ENCODE data around the gene BORCS6. TPM values are rescaled to one million over a fixed set of nuclear protein-coding genes. Genes with fewer than 3 reads are reported as not detected.

Gene BORCS6
- total RNA-seq, 1 donor from 2014 or later = 8.5 TPM

- ATAC-seq (ENCODE audit: poor library complexity) (no peak), DNase-seq (peak; percentile 23)
- intact Hi-C loops (cut with DNase I) = loop anchor here (5.0 kb wide), 1 partner anchor 38 kb away; the partner anchor contains the start of gene HES7
These were observed 29.2 kb downstream of the BORCS6 start for GRCh38 chr17:8160741-8161221.

- no peak for ATAC-seq (ENCODE audit: poor library complexity)
- intact Hi-C loops (cut with DNase I) = loop anchor here (5.0 kb wide), 1 partner anchor 38 kb away; the partner anchor contains the start of gene HES7
- DNase-seq = no peak
These were observed 29.8 kb downstream of the BORCS6 start for GRCh38 chr17:8160224-8160577.

DNA sequence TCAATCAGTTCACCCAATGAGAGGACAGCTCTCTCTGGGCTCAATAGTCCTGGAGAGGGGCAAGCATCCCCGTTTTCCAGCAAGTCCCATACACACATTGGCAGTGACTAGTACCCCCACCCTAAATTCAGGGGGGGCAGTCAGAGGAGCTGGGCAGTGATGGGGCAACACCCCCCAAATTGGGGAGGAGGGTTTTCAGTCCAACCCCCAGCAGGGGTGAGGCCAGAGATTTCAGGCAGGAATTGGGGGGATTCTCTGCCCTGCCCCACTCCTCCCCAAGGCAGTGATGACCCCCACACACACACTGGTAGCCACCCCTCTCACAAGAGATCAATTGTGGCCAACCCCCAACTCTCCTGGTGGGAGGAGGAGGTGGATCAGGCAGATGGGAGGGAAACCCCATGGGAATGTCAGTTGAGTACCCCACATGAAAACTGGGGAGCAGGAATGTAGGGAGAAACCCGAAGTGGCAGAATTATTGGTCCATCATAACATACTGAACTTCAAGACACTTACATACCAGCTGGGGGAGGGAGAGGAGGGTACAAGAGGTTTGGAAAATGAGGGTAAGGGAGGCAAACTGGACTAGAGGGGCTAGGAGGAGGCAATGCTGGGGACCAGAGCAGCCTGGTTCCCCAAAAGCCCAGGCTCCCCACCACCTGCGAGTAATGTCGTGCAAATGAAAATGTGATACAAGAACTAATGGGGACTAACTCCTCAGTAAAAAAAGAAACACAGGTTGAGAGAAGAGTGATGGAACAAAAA is 30.3 kb downstream of the BORCS6 start:
- intact Hi-C loops (cut with DNase I) = loop anchor here (5.0 kb wide), 1 partner anchor 37 kb away; the partner anchor contains the start of gene HES7
- ATAC-seq (ENCODE audit: poor library complexity) (no peak), DNase-seq (peak; percentile 11)

DNA sequence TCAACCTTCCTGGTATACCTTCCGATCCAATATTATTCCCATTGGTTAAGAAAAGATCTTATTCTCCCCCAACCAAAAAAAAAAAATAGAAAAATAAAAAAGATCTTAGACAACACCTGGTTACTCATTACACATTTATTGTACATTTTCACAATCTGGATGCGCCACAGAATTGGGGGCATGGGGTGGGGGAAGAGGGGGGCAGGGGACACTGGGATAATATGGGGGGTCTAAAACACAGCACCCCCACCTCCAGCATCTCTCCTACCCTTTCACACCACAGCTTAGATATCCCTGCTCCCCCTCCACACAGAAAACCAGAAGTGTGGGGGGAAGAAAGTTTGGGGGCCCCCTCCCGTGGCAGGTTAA is 31.0 kb downstream of the BORCS6 start:
- ATAC-seq (ENCODE audit: poor library complexity) (no peak), DNase-seq (no peak)
- intact Hi-C loops (cut with DNase I) = no loop called here

- ATAC-seq (ENCODE audit: poor library complexity) (peak; percentile 8), DNase-seq (peak; percentile 95)
- intact Hi-C loops (cut with DNase I) = no loop called here
These were observed 31.5 kb downstream of the BORCS6 start for GRCh38 chr17:8158267-8159031.

DNA sequence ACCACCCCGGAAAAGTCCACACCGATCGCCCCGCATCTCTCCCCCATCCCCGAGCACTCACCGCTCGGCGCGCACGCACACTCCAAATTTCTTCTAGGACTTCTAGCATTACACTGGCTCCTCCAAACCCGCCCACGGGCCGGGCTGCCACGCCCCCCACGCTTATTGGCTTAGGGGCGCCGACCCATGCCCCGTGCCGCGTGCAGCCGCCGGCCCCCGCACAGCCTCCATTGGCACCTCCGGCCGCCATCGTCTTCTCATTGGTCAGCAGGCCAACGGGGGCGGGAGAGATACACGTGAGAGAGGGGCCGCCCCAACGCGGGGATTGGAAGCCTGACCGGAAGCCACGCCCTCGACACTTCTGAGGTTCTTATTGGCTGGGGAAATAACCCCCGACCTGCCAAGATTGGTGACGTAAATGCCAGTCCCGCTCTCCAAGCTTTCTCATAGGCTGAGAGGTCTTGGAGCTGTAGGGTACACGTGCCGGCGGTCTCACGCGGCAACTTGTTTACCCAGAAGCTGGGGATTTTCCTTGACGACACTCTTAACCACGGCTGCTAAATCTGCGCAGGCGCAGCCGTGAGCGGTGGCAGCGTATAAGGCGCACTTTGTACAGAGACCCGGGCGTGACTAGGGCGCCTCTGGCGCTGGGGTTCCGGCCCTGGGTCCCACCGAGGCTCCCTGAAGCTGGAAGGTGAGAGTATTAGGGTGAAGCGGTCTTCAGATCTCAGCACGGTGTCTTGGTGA is 33.6 kb downstream of the BORCS6 start:
- intact Hi-C loops (cut with DNase I) = no loop called here
- DNase-seq = peak; percentile 100
- peak; percentile 63 for ATAC-seq (ENCODE audit: poor library complexity)

- DNase-seq (no peak), ATAC-seq (ENCODE audit: poor library complexity) (no peak)
- intact Hi-C loops (cut with DNase I) = no loop called here
These were observed 34.1 kb downstream of the BORCS6 start for GRCh38 chr17:8155996-8156245.

GRCh38 chr17:8155231-8155995 is 34.6 kb downstream of the BORCS6 start:
- ATAC-seq (ENCODE audit: poor library complexity) = no peak
- DNase-seq = peak; percentile 37
- intact Hi-C loops (cut with DNase I) = no loop called here

GRCh38 chr17:8154608-8155155 is 35.3 kb downstream of the BORCS6 start:
- ATAC-seq (ENCODE audit: poor library complexity) (no peak), DNase-seq (no peak)
- intact Hi-C loops (cut with DNase I) = no loop called here

DNA sequence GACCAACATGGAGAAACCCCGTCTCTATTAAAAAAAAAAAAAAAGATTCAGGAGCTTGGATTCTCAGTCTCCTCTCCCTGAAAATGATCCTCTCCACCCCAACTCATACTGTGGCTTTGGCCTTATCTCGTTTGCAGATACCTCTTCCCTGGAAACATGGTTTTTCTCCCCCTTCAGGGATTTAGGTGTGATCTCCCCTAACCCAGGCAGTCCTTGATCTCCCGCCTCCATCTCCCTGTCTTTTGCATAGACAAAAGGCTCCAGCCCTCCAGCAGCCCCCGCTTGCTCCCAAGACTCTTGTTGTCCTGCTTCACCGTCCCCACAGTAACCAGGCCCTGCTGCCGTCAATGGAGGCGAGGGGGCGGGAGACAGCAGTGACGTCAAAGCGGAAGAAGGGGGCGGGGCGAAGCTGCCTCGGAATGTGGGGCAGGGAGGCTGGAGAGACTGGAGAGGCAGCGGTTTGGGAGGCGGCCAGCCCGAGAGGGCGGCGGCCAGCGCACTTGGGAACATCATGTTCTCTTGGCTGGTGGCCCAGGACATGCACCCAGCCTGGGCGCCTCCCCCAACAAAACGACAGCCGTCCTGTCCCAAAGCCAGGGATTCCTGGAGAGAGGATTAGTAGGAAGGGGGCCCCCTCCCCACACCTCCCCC is 35.9 kb downstream of the BORCS6 start:
- intact Hi-C loops (cut with DNase I) = no loop called here

GRCh38 chr17:8153525-8153956 is 36.4 kb downstream of the BORCS6 start:
- intact Hi-C loops (cut with DNase I) = no loop called here
- peak; percentile 3 for ATAC-seq (ENCODE audit: poor library complexity)
- DNase-seq = peak; percentile 83

More for the DNA sequence above, 35.9 kb downstream of the BORCS6 start:
- peak; percentile 57 for ATAC-seq (ENCODE audit: poor library complexity)
- peak; percentile 100 for DNase-seq

GRCh38 chr17:8153031-8153451 is 36.9 kb downstream of the BORCS6 start:
- no peak for DNase-seq
- intact Hi-C loops (cut with DNase I) = no loop called here
- no peak for ATAC-seq (ENCODE audit: poor library complexity)

- DNase-seq (peak; percentile 99), ATAC-seq (ENCODE audit: poor library complexity) (peak; percentile 52)
- intact Hi-C loops (cut with DNase I) = no loop called here
These were observed 37.7 kb downstream of the BORCS6 start, which contains the start of gene PER1 for GRCh38 chr17:8152112-8152775. Gene PER1, minus strand, starts transcription at chr17:8152404. Its CDS starts 1,698 bp downstream, at chr17:8150706.

DNA sequence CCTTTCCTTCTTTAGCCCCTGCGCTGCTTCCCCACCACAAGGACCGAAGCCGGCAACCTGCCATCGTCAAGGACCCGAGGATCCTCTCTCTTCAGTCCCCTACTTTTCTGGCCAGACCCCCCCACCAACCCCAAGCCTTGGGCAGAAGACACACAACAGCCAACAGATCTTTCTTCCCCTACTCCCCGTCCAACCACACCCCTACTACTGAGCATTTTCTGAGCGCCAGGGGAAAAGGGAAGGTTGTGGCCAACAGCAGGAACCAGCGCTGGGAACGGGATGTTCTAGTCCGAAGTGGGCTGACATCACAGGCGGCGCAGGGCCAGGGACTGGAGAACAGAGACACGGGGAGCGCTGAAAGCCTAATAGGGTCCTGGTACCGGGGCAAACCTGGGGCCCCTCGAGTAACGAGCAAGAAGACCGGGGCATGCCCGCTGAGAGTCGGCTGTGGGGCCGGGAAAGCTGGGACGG is 38.3 kb downstream of the BORCS6 start:
- DNase-seq (peak; percentile 97), ATAC-seq (ENCODE audit: poor library complexity) (peak; percentile 28)
- intact Hi-C loops (cut with DNase I) = no loop called here

DNA sequence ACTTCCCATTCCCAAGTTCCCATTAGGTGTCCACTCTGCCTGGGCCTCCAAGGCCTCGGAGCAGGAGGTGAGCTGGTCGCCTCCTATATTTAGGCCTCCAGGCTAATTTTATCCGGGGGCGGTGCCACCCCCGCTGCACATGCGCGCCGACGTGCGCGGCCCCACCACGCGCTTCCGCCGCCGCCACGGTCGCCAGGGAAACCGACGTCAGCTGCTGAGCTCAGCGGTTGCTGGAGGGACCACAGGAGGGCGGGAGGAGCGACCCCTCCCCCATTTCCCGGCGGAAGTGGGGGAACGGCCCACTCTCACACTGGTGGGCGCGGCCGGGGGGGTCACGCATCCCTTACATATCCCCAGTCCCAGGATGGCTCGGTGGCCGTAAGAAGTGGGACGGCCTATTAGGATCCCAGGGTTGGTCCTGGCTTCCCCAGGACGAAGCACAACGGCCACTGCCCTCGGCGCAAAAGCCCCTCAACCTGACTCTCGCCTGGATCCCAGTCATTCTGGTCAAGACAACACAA is 38.8 kb downstream of the BORCS6 start:
- peak; percentile 95 for DNase-seq
- intact Hi-C loops (cut with DNase I) = no loop called here
- ATAC-seq (ENCODE audit: poor library complexity) = peak; percentile 45

DNA sequence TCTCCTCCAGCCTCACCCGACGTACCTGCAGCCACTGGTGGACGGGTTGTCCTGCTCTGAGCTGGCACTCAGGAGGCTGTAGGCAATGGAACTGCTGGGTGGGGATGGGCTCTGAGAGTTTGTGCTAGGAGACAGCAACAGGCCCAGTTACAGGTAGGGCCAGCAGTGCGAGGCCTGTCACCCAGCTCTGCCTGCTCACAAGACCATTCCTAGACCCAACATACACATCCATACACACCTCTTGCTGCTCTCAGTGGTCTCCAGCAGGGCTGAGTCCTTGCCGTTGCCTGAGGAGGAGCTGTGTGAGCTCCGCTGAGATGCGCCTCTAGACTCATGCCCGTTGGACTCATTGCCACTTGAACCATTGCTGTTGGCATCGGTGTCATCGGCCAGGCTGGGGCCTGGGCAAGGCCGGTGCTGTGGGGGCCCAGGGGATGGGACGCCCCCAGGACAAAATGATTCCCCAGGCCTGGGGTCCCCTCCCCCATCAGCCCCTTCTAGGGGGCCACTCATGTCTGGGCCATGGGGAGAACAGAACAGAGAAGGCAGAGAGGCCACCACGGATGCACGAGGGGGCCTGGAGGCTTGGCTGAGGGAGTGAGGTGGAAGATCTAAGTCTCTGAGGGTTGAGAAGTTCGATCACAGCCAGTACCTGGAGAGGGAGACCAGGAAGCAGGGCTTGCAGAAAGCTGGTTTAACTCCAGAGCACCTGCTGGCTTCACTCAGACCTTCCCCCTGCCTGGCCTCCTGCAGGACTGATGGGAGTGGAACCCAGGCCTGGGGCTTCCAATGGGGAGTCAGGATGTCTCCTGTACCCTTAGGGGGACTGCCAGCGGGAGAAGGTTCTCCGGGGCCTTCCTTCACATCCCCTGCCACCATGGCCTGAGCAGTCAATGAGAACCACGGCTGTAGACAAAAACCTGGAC is 39.5 kb downstream of the BORCS6 start:
- DNase-seq (no peak), ATAC-seq (ENCODE audit: poor library complexity) (no peak)
- intact Hi-C loops (cut with DNase I) = no loop called here
